GM20000 (cell line): Measurements from ENCODE around the gene ARHGAP26.
"Not testable (repeated sequence)": the region's sequence is repeated elsewhere in the genome, so short reads cannot be mapped to it uniquely, and the experiment has no call there.

Experiments
- DNase-seq: peaks from one replicate; pipeline ENCODE4 v3.0.0; 2012; ENCODE audit warnings: low spot score
- TF ChIP-seq, protein P1 (sequence below): IDR thresholded peaks from 2 replicates; pipeline ENCODE4 v1.5.1; 2012; ENCODE audit warnings: mild to moderate bottlenecking, control low read depth; ENCODE audit errors: extremely low read depth, missing control alignments

ARHGAP26 gene

DNA sequence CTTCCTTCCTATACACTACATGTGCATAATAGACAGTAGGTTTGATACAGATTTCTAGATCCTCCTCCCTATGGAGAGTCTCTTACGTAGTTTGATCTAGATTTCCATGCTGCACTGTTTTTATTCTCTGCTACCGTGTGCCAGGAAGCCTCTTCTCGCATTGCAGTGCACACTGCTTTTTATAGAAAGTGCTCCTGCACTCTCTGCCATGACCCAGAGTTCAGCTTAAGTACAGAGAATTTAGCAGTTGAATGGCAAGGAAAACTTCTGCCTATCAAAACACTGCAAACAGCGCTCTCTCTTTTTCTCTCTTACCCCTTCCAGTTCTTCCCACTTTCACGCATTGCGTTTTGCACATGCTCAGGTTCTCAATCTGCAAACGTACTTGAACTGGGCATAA lies 187.4 kb downstream of the ARHGAP26 start:
- TF ChIP-seq, protein P1, sequence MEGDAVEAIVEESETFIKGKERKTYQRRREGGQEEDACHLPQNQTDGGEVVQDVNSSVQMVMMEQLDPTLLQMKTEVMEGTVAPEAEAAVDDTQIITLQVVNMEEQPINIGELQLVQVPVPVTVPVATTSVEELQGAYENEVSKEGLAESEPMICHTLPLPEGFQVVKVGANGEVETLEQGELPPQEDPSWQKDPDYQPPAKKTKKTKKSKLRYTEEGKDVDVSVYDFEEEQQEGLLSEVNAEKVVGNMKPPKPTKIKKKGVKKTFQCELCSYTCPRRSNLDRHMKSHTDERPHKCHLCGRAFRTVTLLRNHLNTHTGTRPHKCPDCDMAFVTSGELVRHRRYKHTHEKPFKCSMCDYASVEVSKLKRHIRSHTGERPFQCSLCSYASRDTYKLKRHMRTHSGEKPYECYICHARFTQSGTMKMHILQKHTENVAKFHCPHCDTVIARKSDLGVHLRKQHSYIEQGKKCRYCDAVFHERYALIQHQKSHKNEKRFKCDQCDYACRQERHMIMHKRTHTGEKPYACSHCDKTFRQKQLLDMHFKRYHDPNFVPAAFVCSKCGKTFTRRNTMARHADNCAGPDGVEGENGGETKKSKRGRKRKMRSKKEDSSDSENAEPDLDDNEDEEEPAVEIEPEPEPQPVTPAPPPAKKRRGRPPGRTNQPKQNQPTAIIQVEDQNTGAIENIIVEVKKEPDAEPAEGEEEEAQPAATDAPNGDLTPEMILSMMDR = no peak
- DNase-seq = no peak

DNA sequence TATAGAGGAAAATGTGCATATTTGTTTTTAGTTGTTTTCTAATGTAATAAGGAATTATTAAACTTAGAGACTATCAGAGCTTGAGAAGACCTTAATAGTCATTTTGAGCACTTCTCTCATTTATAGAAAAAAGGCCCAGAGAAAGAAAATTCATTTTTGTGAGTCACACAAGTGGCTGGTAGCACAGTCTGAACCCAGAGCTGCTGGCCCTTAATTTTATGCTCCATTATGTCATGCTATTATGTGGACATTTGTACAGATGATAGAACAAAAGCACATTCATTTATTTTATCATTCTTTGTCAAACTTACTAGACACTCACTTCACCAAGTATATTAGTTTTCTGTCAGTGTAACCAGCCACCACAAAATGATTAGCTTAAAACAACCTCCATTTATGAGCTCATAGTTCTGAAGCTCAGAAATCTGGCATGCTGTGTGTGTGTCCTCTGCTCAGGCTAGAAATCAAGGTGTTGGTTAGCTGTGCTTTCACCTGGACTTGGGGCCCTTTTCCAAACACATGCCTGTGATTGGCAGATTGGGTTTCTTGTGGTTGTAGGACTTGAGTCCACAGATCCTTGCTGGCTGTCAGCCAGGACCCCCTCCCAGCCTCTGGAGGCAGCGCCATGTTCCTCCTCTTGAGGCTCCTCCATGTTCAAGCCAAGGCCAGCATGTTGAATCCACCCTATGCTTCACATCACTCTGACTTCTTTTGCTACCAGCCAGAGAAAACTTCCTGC lies 188.9 kb downstream of the ARHGAP26 start:
- no peak for DNase-seq
- TF ChIP-seq, protein P1 = no peak

DNA sequence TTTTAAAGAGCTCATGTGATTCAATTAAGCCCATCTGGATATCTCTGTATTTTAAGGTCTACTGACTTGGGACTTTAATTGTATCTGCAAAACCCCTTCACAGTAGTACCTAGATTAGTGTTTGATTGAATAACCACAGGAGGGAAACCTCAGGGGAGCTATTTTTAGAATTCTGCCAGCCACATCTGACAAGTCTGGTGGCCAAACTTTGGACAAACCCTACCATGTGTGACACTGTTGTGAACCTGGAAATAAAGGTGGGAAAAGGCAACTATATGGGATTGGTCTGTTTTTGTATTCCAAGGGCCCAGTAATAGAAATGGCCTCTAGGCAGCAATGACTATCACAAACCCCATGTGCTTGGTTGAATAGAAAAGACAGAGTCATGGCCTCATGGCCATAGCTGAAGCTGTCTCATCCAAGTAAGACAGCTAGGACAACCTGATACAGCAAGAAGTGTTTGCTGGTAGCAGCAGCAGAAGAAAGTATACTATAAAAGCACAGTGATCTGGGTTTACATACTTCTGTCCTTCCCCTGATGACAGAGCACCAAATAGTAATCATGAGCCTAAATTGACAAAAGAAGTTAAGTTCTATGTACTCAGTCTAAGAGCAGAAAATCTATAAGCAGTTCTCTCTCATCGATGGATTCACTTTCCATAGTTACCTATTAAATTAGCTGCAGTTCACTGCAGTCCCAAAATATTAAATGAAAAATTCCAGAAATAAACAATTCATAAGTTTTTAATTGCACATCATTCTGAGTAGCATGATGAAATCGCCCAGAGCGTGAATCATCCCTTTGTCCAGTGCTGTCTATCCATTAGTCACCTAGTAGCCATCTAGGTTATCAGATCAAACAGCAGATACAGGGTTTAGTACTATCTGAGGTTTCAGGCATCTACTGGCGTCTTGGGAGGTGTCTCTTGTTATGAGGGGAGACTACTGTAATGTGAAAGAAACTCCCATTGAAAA lies 189.8 kb downstream of the ARHGAP26 start:
- no peak for DNase-seq
- TF ChIP-seq, protein P1 = no peak

DNA sequence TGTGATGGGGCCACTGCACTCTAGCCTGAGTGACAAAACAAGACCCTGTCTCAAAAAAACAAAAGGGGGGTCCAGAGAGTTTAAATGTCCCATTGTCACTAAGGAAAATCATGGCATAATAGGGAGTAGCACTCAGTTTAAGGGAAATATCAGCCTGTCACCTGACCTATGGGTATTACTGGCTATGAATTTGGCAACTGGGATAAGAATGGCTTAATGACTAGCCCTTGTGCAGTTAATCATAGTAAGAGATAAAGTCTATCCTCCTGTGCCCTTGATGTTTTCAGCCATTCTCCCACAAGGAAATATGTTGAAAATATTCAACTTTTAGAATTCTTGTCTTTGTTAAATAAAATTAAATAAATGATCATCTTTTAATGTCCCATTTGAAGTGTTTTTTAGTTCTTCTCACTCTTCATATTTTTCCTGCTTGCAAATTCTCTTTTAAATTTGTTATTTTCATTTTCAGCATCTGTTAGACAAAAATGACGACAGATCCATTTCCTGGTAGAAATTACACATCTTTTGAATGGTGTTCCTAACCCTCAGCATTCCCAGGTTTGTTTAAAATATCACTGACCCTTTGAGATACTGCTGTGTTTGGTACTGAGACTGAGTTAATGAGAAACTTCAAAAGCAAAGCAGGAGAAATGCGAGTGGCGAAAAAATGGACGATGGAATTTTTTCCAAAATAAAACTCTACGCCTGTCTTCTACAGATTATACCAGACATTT lies 191.4 kb downstream of the ARHGAP26 start:
- TF ChIP-seq, protein P1 = no peak
- no peak for DNase-seq

DNA sequence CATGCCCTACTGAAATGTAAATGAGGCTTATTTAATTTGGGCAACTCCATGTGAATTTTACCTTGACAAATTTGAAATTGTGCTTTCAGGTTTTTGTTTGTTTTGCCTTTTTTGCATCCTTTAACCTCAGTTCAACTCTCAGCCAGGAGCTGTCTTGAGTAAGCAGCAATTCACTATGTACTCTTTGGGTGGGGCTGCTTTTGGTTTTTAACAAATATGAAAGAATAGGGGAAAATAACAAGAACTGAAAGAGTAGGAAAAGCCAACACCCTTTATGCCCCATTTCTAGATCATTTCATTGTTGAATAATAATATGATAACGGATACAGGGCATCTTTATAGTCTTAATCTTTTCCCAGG lies 192.0 kb downstream of the ARHGAP26 start:
- TF ChIP-seq, protein P1 = no peak

DNA sequence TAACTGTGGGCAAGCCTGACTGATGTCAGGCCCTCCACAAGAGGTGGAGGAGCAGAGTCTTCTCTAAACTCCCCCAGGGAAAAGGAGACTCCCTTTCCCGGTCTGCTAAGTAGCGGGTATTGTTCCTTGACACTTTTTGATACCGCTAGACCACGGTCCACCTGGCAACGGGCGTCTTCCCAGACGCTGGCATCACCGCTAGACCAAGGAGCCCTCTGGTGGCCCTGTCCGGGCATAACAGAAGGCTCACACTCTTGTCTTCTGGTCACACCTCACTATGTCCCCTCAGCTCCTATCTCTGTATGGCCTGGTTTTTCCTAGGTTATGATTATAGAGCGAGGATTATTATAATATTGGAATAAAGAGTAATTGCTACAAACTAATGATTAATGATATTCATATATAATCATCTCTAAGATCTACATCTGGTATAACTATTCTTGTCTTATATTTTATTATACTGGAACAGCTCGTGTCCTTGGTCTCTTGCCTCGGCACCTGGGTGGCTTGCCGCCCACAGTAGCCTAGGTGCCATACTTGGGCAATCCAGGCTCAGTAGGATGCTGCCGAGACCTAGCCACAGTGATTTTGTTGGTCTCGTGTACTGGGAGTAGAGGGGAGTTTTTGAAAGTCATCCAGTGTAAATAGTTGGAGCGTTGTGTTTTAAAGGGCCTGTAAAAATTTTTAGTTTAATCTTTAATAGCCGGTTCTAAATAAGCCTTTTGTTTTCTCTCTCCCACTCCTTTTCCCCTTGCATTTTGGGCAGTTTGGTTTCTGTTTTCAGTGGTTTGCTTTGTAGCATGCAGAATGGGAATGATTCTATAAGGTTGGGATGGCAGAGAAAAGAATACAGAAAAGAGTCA lies 195.3 kb downstream of the ARHGAP26 start:
- not testable (repeated sequence) for DNase-seq

More for the DNA sequence above, 192.0 kb downstream of the ARHGAP26 start:
- DNase-seq = no peak

DNA sequence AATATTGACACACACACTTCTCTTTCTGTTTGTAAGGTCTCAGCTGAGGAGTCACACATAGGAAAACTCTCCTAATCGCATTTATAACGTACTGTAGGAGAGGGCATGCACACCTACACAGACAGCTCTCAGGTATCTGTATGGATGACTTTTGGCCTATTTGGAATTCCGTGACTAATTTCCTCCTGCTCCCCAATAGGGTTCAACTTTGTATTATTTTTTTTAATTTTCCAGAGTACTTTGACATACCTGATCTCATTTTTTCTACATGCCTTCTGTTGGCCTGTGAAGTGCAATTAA lies 195.9 kb downstream of the ARHGAP26 start:
- DNase-seq = no peak
- TF ChIP-seq, protein P1 = no peak
